ENCODE measurements around the gene ING2. TPM values are rescaled to one million over a fixed set of nuclear protein-coding genes. Genes with fewer than 3 reads are reported as not detected.

The ING2 gene
- total and polyA plus RNA-seq, 2 of the 8 experiments (the other 6 are each of a cell fraction or from before 2014, with no cell fraction given) = 5.1 to 16.1 TPM

DNA sequence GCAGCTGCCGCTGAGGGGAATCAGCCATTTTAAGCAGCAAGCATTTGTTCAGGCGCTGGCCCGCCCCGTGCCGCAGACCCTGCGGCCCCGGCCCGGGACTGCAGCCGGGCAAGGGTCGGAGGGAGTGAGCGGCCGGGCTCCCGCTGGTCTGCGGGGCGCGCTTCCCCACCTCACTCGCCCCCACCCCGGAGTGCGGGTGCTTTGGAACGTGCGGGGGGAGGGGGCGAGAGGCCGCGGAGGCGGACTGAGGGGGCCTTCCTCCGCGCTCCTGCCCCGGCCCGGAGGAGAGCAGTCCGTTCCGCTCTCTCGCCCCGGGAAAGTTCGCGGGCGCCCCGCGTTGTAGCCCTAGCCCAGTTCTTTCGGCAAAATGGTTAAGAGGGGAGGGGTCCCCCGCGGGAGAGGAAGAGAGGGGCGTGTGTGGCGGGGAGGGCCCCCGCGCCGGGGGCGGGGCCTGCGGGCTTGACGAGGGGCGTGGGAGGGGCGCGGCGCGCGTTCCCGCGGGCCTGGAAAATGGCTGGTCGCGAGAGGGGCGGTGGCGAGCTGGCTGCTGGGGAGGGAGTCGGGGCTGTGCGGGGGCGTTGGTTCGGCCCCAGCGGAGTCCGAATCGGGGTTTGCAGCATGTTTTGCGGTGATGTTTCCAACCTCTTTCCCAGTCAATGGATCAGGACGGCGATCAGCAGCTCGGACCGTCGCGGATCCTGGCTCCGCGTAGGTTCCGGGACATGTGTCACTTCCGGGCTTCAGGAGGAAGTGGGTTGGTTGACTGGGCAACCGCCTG lies 942 bp downstream of the ING2 start:
- Histone ChIP-seq H2AK5ac (ENCODE audit: low read depth, low read length) (no peak overlapping the region), H3K27me3 (replicated peaks in 1 of 4; ENCODE audit: control insufficient read depth in 3 of 4, extremely low read depth in 1 of 4, insufficient read depth in 3 of 4, low read length in 3 of 4) (no peaks in the 10 kb centered on the region), H2BK20ac (ENCODE audit: low read length) (no peak overlapping the region), H3K18ac (ENCODE audit: extremely low read depth, low read length) (peak overlapping the region; percentile 99), H3K23me2 (ENCODE audit: low read depth, low read length) (peaks cover 10% of the 10 kb centered on the region), H4K91ac (replicated peaks; ENCODE audit: insufficient read length, low read length) (no peak overlapping the region), H2BK15ac (ENCODE audit: low read length) (no peak overlapping the region), H4K5ac (ENCODE audit: insufficient read length, low read depth, low read length) (peak overlapping the region; percentile 90), H3K9ac (replicated peaks in 1 of 4; ENCODE audit: extremely low read depth in 1 of 4, low read depth in 3 of 4, low read length in 3 of 4) (peak overlapping the region; percentile 61 to 90 (median 88)), H3K79me1 (ENCODE audit: low read depth, low read length) (no peaks in the 10 kb centered on the region), H2BK5ac (ENCODE audit: low read depth, low read length) (peak overlapping the region; percentile 95), H3K56ac (replicated peaks; ENCODE audit: insufficient read length, low read depth, low read length) (peak overlapping the region; percentile 95), H3K14ac (ENCODE audit: insufficient read length) (no peak overlapping the region), H3K79me2 (ENCODE audit: control insufficient read depth in 1 of 2, insufficient read depth in 2 of 2, low read length in 2 of 2) (peaks cover 3 to 42% of the 10 kb centered on the region in 2 experiments; a peak in 3 of 4 replicates), H2AFZ (ENCODE audit: low read length) (peak overlapping the region; percentile 80; the same call in 1 of the 2 replicates), H3K9me3 (ENCODE audit: insufficient read depth in 2 of 2, low read depth in 1 of 2, low read length in 1 of 2) (no peaks in the 10 kb centered on the region), H4K20me1 (replicated peaks in 1 of 2; ENCODE audit: control insufficient read depth in 1 of 2, insufficient read depth in 2 of 2, low read length in 2 of 2) (peaks cover 3 to 5% of the 10 kb centered on the region in 2 experiments), H2BK120ac (replicated peaks; ENCODE audit: low read depth, low read length) (no peak overlapping the region), H3K4me2 (ENCODE audit: insufficient read depth in 1 of 2, low read depth in 2 of 2, low read length in 2 of 2) (peak overlapping the region; percentile 87 to 92), H4K8ac (ENCODE audit: extremely low read depth, insufficient read depth, low read length) (peak overlapping the region; percentile 97), H3K4me3 (ENCODE audit: extremely low read depth in 1 of 4, insufficient read depth in 2 of 4, low read depth in 3 of 4, low read length in 4 of 4) (peak overlapping the region; percentile 73 to 100 (median 90)), H3K4me1 (replicated peaks in 1 of 4; ENCODE audit: control insufficient read depth in 3 of 4, insufficient read depth in 4 of 4, low read length in 3 of 4) (peaks cover 0 to 5% (median 1%) of the 10 kb centered on the region in 4 experiments; a peak in 2 of 7 replicates), H3K4ac (replicated peaks; ENCODE audit: insufficient read length, low read depth, low read length) (no peak overlapping the region), H3K27ac (ENCODE audit: low read depth, low read length) (peak overlapping the region; percentile 97), H3K36me3 (ENCODE audit: control insufficient read depth in 2 of 4, insufficient read depth in 4 of 4, low read length in 3 of 4) (peaks cover 0 to 6% (median 5%) of the 10 kb centered on the region in 4 experiments; a peak in 6 of 8 replicates), H2BK12ac (ENCODE audit: low read depth, low read length) (no peak overlapping the region), H3K23ac (ENCODE audit: insufficient read length) (no peak overlapping the region)
- ChIA-PET CTCF (ENCODE audit: partially characterized antibody) (interaction anchor here (0.6 to 3.5 kb wide), 3 partner anchors 31 to 107 kb away, joined by 3 to 10 read pairs (median 3); no protein-coding TSS in a partner anchor), POLR2A (ENCODE audit: partially characterized antibody) (interaction anchor here (0.5 to 3.7 kb wide), 11 partner anchors 9 to 103 kb away, joined by 3 to 22 read pairs (median 4); partner anchors contain the start of gene CDKN2AIP)
- no peak for FAIRE-seq
- peak; percentile 66 to 90 for DNase-seq (ENCODE audit: low read depth in 1 of 2, low spot score in 2 of 2)
- WGBS, 2 experiments (ENCODE audit: extremely low coverage in 1 of 2, insufficient coverage in 1 of 2, insufficient read length in 1 of 2, insufficient replicate concordance in 2 of 2, low coverage in 1 of 2, low lambda C conversion rate in 2 of 2, missing lambda C conversion rate in 1 of 2) = 0% methylated on average over 19 of the region's 80 CpGs; no CpG with 5 or more reads in 1 of the 2 experiments
- TF ChIP-seq, protein P1, sequence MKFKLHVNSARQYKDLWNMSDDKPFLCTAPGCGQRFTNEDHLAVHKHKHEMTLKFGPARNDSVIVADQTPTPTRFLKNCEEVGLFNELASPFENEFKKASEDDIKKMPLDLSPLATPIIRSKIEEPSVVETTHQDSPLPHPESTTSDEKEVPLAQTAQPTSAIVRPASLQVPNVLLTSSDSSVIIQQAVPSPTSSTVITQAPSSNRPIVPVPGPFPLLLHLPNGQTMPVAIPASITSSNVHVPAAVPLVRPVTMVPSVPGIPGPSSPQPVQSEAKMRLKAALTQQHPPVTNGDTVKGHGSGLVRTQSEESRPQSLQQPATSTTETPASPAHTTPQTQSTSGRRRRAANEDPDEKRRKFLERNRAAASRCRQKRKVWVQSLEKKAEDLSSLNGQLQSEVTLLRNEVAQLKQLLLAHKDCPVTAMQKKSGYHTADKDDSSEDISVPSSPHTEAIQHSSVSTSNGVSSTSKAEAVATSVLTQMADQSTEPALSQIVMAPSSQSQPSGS (IDR thresholded peaks at IDR 0.05; ENCODE audit: low read length) = no peak
- TF ChIP-seq EP300 (IDR thresholded peaks at IDR 0.05; ENCODE audit: borderline replicate concordance in 1 of 2, low read depth in 2 of 2, low read length in 2 of 2) = no peak
- TF ChIP-seq SP2 (IDR thresholded peaks at IDR 0.05; ENCODE audit: low read length) = no peak
- TF ChIP-seq NRF1 (IDR thresholded peaks at IDR 0.05; ENCODE audit: low read depth, low read length) = no peak
- TF ChIP-seq, protein P2, sequence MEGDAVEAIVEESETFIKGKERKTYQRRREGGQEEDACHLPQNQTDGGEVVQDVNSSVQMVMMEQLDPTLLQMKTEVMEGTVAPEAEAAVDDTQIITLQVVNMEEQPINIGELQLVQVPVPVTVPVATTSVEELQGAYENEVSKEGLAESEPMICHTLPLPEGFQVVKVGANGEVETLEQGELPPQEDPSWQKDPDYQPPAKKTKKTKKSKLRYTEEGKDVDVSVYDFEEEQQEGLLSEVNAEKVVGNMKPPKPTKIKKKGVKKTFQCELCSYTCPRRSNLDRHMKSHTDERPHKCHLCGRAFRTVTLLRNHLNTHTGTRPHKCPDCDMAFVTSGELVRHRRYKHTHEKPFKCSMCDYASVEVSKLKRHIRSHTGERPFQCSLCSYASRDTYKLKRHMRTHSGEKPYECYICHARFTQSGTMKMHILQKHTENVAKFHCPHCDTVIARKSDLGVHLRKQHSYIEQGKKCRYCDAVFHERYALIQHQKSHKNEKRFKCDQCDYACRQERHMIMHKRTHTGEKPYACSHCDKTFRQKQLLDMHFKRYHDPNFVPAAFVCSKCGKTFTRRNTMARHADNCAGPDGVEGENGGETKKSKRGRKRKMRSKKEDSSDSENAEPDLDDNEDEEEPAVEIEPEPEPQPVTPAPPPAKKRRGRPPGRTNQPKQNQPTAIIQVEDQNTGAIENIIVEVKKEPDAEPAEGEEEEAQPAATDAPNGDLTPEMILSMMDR (IDR thresholded peaks at IDR 0.05; ENCODE audit: control extremely low read depth in 1 of 3, insufficient read depth in 1 of 3, low read depth in 1 of 3, low read length in 3 of 3) = no peak

Measured in H1 (cell line).